GM23338 (cell line): ENCODE data around the gene RPRML. TPM values are rescaled to one million over a fixed set of nuclear protein-coding genes. Genes with fewer than 3 reads are reported as not detected.
"Not testable (repeated sequence)": the region's sequence is repeated elsewhere in the genome, so short reads cannot be mapped to it uniquely, and the experiment has no call there.

ENCODE experiments used
- ATAC-seq: fragments of 200-7000 bp; cut with Tn5 transposase; 3 replicates; pipeline ENCODE4 v1.9.1; 2020
- DNase-seq: peaks from one replicate; pipeline ENCODE4 v3.0.0-alpha.2; 2015; ENCODE audit warnings: low spot score
- H2AFZ ChIP-seq: fragments of 200-600 bp; sonication (generic); 2 replicates; pipeline ENCODE4 v1.8.0; 2016; ENCODE audit warnings: antibody characterized with exemption, mild to moderate bottlenecking, moderate library complexity
- H3F3A ChIP-seq: fragments of 200-600 bp; sonication (generic); replicated peaks from 2 replicates; pipeline ENCODE4 v1.8.0; 2017; ENCODE audit warnings: antibody characterized with exemption, mixed run types, low read depth
- H3K27ac ChIP-seq: fragments of 200-600 bp; sonication (generic); 2 replicates; pipeline ENCODE4 v1.6.1; 2016; ENCODE audit warnings: low read depth
- H3K27me3 ChIP-seq: fragments of 200-600 bp; sonication (generic); 2 replicates; pipeline ENCODE4 v1.8.0; 2016; ENCODE audit warnings: mild to moderate bottlenecking, mixed run types, moderate library complexity; ENCODE audit not compliant: insufficient read depth
- H3K36me3 ChIP-seq: fragments of 200-600 bp; sonication (generic); 2 replicates; pipeline ENCODE4 v1.8.0; 2016; ENCODE audit warnings: mild to moderate bottlenecking; ENCODE audit not compliant: insufficient read depth
- H3K4me1 ChIP-seq: fragments of 200-600 bp; sonication (generic); 2 replicates; pipeline ENCODE4 v1.8.0; 2016; ENCODE audit warnings: mild to moderate bottlenecking, moderate library complexity; ENCODE audit not compliant: insufficient read depth
- H3K4me2 ChIP-seq: fragments of 200-600 bp; sonication (generic); 2 replicates; pipeline ENCODE4 v1.7.1; 2017; ENCODE audit warnings: mixed run types
- H3K4me3 ChIP-seq: fragments of 200-600 bp; sonication (generic); 2 replicates; pipeline ENCODE4 v1.6.1; 2016; ENCODE audit warnings: mixed run types
- H3K79me2 ChIP-seq: fragments of 200-600 bp; sonication (generic); replicated peaks from 2 replicates; pipeline ENCODE4 v1.8.0; 2017; ENCODE audit warnings: mild to moderate bottlenecking; ENCODE audit not compliant: insufficient read depth
- H3K9me2 ChIP-seq: fragments of 200-600 bp; sonication (generic); 2 replicates; pipeline ENCODE4 v1.8.0; 2017; ENCODE audit not compliant: insufficient read depth
- H4K20me1 ChIP-seq: fragments of 200-600 bp; sonication (generic); replicated peaks from 2 replicates; pipeline ENCODE4 v1.8.0; 2017; ENCODE audit warnings: mild to moderate bottlenecking; ENCODE audit not compliant: insufficient read depth
- H3K27ac Mint-ChIP-seq: 2 replicates; pipeline ENCODE4 v1.8.0; 2020; ENCODE audit warnings: inconsistent platforms, mild to moderate bottlenecking, moderate library complexity, mixed read lengths
- H3K27me3 Mint-ChIP-seq: 3 replicates; pipeline ENCODE4 v1.8.0; 2022; ENCODE audit warnings: low read depth, mild to moderate bottlenecking, moderate library complexity, mixed read lengths, inconsistent platforms; ENCODE audit not compliant: insufficient read depth, poor library complexity
- H3K36me3 Mint-ChIP-seq: 3 replicates; pipeline ENCODE4 v1.8.0; 2021; ENCODE audit warnings: low read depth, mild to moderate bottlenecking, inconsistent platforms, moderate library complexity, mixed read lengths
- H3K4me1 Mint-ChIP-seq: 3 replicates; pipeline ENCODE4 v1.8.0; 2020; ENCODE audit warnings: mild to moderate bottlenecking, inconsistent platforms, mixed read lengths
- H3K4me3 Mint-ChIP-seq: 3 replicates; pipeline ENCODE4 v1.8.0; 2021; ENCODE audit warnings: moderate library complexity, mild to moderate bottlenecking, inconsistent platforms, mixed read lengths
- H3K9me3 Mint-ChIP-seq: 3 replicates; pipeline ENCODE4 v1.8.0; 2020; ENCODE audit warnings: moderate library complexity, mild to moderate bottlenecking, inconsistent platforms, mixed read lengths
- CREB1 ChIP-seq: fragments of 250-450 bp; sonication (Bioruptor Pico); IDR thresholded peaks from 2 replicates; pipeline ENCODE4 v1.5.0; 2020; ENCODE audit warnings: low read depth, mild to moderate bottlenecking, moderate library complexity
- CTCF ChIP-seq, 2 experiments: fragments of 200-600 bp in 1 of 2; sonication (generic) in 1 of 2; conservative IDR thresholded peaks; 2 replicates each; pipeline versions ENCODE4 v1.5.1 to v1.6.1; 2016 to 2017; ENCODE audit warnings: antibody characterized with exemption in 2 of 2, low read depth in 2 of 2, mild to moderate bottlenecking in 2 of 2, moderate library complexity in 1 of 2
- ETS1 ChIP-seq: IDR thresholded peaks from 2 replicates; pipeline ENCODE4 v1.6.1; 2016; ENCODE audit warnings: antibody characterized with exemption
- EZH2 ChIP-seq: fragments of 200-600 bp; sonication (generic); IDR thresholded peaks from one replicate; pipeline ENCODE4 v1.8.0; 2017; ENCODE audit warnings: antibody characterized with exemption, mild to moderate bottlenecking, low read depth; ENCODE audit not compliant: unreplicated experiment
- EZH2phosphoT487 ChIP-seq: fragments of 200-600 bp; sonication (generic); IDR thresholded peaks from one replicate; pipeline ENCODE4 v1.8.1; 2018; ENCODE audit warnings: antibody characterized with exemption; ENCODE audit not compliant: unreplicated experiment
- JUNB ChIP-seq: IDR thresholded peaks from one replicate; pipeline ENCODE4 v1.6.1; 2016; ENCODE audit warnings: antibody characterized with exemption; ENCODE audit not compliant: unreplicated experiment
- POLR2AphosphoS5 ChIP-seq: IDR thresholded peaks from 2 replicates; pipeline ENCODE4 v1.6.1; 2016; ENCODE audit warnings: antibody characterized with exemption, low read depth
- REST ChIP-seq: IDR thresholded peaks from one replicate; pipeline ENCODE4 v1.6.1; 2018; ENCODE audit warnings: antibody characterized with exemption; ENCODE audit not compliant: unreplicated experiment
- ZNF114 ChIP-seq: fragments of 250-450 bp; sonication (Bioruptor Pico); IDR thresholded peaks from 2 replicates; pipeline ENCODE4 v1.5.0; 2020; ENCODE audit warnings: mild to moderate bottlenecking, moderate library complexity
- polyA plus RNA-seq: library from polyadenylated mRNA; unstranded; fragments of >200 nt; fragmentation: Nextera tagmentation; extraction: Ambion mirVana; gene quantifications from 2 replicates; pipeline ENCODE4 v1.2.1, GENCODE V29; 2016
- total RNA-seq: library from RNA; depleted of rRNA; stranded (reverse); fragments of >200 nt; shearing (Covaris generic); gene quantifications from 2 replicates; pipeline ENCODE4 v1.2.3, GENCODE V29; 2014

Gene RPRML
- total and polyA plus RNA-seq, 2 experiments from 2014 or later, result 2.1 to 16.4 TPM

- not testable (repeated sequence) for H3K27ac Mint-ChIP-seq, H3K9me3 Mint-ChIP-seq, H3K27ac ChIP-seq, H4K20me1 ChIP-seq, H3K27me3 ChIP-seq, H3K4me2 ChIP-seq, DNase-seq, H3K4me3 Mint-ChIP-seq, H3K9me2 ChIP-seq, H3K4me1 Mint-ChIP-seq, ATAC-seq, H3K4me3 ChIP-seq, H3K79me2 ChIP-seq, H2AFZ ChIP-seq, H3F3A ChIP-seq, H3K36me3 Mint-ChIP-seq, H3K4me1 ChIP-seq, H3K36me3 ChIP-seq
- H3K27me3 Mint-ChIP-seq, result peaks cover 11% of the 10 kb centered on the region
These were observed 24.8 kb upstream of the RPRML start for GRCh38 chr17:47003864-47004263.

- Mint-ChIP-seq H3K4me3 (no peak overlapping the region), H3K36me3 (no peaks in the 10 kb centered on the region; the same call in 2 of the 3 replicates), H3K27me3 (peaks cover 6% of the 10 kb centered on the region), H3K27ac (no peak overlapping the region), H3K9me3 (no peaks in the 10 kb centered on the region), H3K4me1 (no peaks in the 10 kb centered on the region)
- Histone ChIP-seq H3K79me2 (no peaks in the 10 kb centered on the region), H3F3A (no peaks in the 10 kb centered on the region), H3K9me2 (no peaks in the 10 kb centered on the region), H2AFZ (no peak overlapping the region), H3K4me2 (no peak overlapping the region), H4K20me1 (no peaks in the 10 kb centered on the region), H3K4me1 (no peaks in the 10 kb centered on the region), H3K36me3 (no peaks in the 10 kb centered on the region), H3K4me3 (no peak overlapping the region), H3K27ac (no peak overlapping the region), H3K27me3 (no peaks in the 10 kb centered on the region)
- DNase-seq, result no peak
- no peak for ATAC-seq
- TF ChIP-seq CREB1 (CRISPR knock-in tag), result no peak
- TF ChIP-seq ZNF114 (CRISPR knock-in tag), result no peak
- TF ChIP-seq REST, result no peak
- no peak for TF ChIP-seq ETS1
- no peak for TF ChIP-seq EZH2phosphoT487
- TF ChIP-seq CTCF (conservative IDR thresholded peaks at IDR 0.05; ENCODE audit: low read depth in 2 of 2), result no peak
- TF ChIP-seq POLR2AphosphoS5, result no peak
- TF ChIP-seq JUNB, result no peak
- TF ChIP-seq EZH2, result no peak
These were observed 17.0 kb upstream of the RPRML start for GRCh38 chr17:46995841-46996571.
